ENCODE results near the gene ANGPTL5.
"Not testable (repeated sequence)": the region's sequence is repeated elsewhere in the genome, so short reads cannot be mapped to it uniquely, and the experiment has no call there.

The ANGPTL5 gene

GRCh38 chr11:101889767-101890166 is 26.6 kb downstream of the ANGPTL5 start:
- no peak for DNase-seq (ENCODE audit: low read depth in 3 of 3, low spot score in 1 of 3)

- DNase-seq (ENCODE audit: low read depth in 3 of 3, low spot score in 1 of 3), result no peak
These were observed 30.7 kb downstream of the ANGPTL5 start for GRCh38 chr11:101885631-101886030.

GRCh38 chr11:101881586-101881985 is 34.7 kb downstream of the ANGPTL5 start:
- DNase-seq (ENCODE audit: low read depth in 3 of 3, low spot score in 1 of 3), result no peak

GRCh38 chr11:101880222-101880621 is 36.1 kb downstream of the ANGPTL5 start:
- no peak for DNase-seq (ENCODE audit: low read depth in 3 of 3, low spot score in 1 of 3)

- no peak for DNase-seq (ENCODE audit: low read depth in 3 of 3, low spot score in 1 of 3)
These were observed 44.0 kb downstream of the ANGPTL5 start for GRCh38 chr11:101872171-101872882.

GRCh38 chr11:101870510-101870909 is 45.8 kb downstream of the ANGPTL5 start:
- no peak for DNase-seq (ENCODE audit: low read depth in 3 of 3, low spot score in 1 of 3)

GRCh38 chr11:101867951-101868350 is 48.4 kb downstream of the ANGPTL5 start:
- no peak for DNase-seq (ENCODE audit: low read depth in 3 of 3, low spot score in 1 of 3)

- DNase-seq (ENCODE audit: low read depth in 3 of 3, low spot score in 1 of 3), result no peak
These were observed 49.5 kb downstream of the ANGPTL5 start for GRCh38 chr11:101866619-101867491.

- DNase-seq (ENCODE audit: low read depth in 3 of 3, low spot score in 1 of 3), result no peak
These were observed 52.2 kb downstream of the ANGPTL5 start for GRCh38 chr11:101864098-101864497.

- DNase-seq (ENCODE audit: low read depth in 3 of 3, low spot score in 1 of 3), result no peak
These were observed 53.0 kb downstream of the ANGPTL5 start for GRCh38 chr11:101863361-101863760.

- DNase-seq (ENCODE audit: low read depth in 3 of 3, low spot score in 1 of 3), result no peak
These were observed 53.7 kb downstream of the ANGPTL5 start for GRCh38 chr11:101862391-101863233.

GRCh38 chr11:101860696-101861427 is 55.5 kb downstream of the ANGPTL5 start:
- DNase-seq (ENCODE audit: low read depth in 3 of 3, low spot score in 1 of 3), result no peak

GRCh38 chr11:101852260-101852659 is 64.1 kb downstream of the ANGPTL5 start:
- not testable (repeated sequence) for DNase-seq (ENCODE audit: low read depth in 3 of 3, low spot score in 1 of 3)

GRCh38 chr11:101848262-101848661 is 68.1 kb downstream of the ANGPTL5 start:
- no peak for DNase-seq (ENCODE audit: low read depth in 3 of 3, low spot score in 1 of 3)

GRCh38 chr11:101844608-101845007 is 71.7 kb downstream of the ANGPTL5 start:
- no peak for DNase-seq (ENCODE audit: low read depth in 3 of 3, low spot score in 1 of 3)

- no peak for DNase-seq (ENCODE audit: low read depth in 3 of 3, low spot score in 1 of 3)
These were observed 75.6 kb downstream of the ANGPTL5 start for GRCh38 chr11:101840704-101841103.
